Measurements from ENCODE around the gene METTL3.

DNA sequence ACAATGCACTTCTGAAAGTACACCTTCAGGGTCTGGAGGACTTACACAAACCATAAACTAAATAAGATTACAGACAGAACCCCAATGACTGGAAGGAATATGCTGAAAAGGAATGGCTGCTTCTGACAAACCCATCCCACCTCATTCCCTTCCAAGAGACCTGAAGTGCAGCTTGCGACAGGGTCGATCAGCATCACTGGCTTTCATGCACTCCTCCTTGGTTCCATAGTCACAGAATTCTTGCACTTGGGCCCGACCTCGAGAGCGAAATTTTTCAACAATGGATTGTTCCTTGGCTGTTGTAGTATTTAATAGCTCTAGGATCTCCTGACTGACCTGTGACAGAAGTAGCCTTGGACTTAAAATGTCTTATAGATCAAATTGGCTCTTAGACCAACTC is 9.6 kb downstream of the METTL3 start:
- TF ChIP-seq CTCF (conservative IDR thresholded peaks at IDR 0.05; ENCODE audit: low read length) (no peak), EZH2phosphoT487 (IDR thresholded peaks at IDR 0.05; ENCODE audit: borderline replicate concordance) (no peak)

All from Loucy (cell line).